NCI-H2196 treated with DMSO at 0.1 percent for 48 hours (cell line): ENCODE data around the gene GNLY.

Source experiments
- DNase-seq: peaks from one replicate; lab custom pipeline; 2025; ENCODE audit not compliant: unreplicated experiment; lab: John Stamatoyannopoulos, UW

GNLY gene

GRCh38 chr2:85743304-85743978 is 49.3 kb downstream of the GNLY start:
- no peak for DNase-seq

- DNase-seq = no peak
Measured at GRCh38 chr2:85744055-85744454, 49.9 kb downstream of the GNLY start.

- DNase-seq = no peak
Measured at GRCh38 chr2:85744741-85745601, 50.8 kb downstream of the GNLY start.

GRCh38 chr2:85745619-85746018 is 51.5 kb downstream of the GNLY start:
- DNase-seq = no peak

GRCh38 chr2:85746321-85747004 is 52.3 kb downstream of the GNLY start:
- DNase-seq = no peak

GRCh38 chr2:85747441-85747840 is 53.3 kb downstream of the GNLY start:
- DNase-seq = no peak

GRCh38 chr2:85748039-85748734 is 54.0 kb downstream of the GNLY start:
- DNase-seq = no peak
